ENCODE data around the gene REST. TPM values are rescaled to one million over a fixed set of nuclear protein-coding genes. Genes with fewer than 3 reads are reported as not detected.

REST gene
- polyA plus RNA-seq, 1 of the 3 experiments (the other 2 are of a cell fraction), result 6.0 TPM

DNA sequence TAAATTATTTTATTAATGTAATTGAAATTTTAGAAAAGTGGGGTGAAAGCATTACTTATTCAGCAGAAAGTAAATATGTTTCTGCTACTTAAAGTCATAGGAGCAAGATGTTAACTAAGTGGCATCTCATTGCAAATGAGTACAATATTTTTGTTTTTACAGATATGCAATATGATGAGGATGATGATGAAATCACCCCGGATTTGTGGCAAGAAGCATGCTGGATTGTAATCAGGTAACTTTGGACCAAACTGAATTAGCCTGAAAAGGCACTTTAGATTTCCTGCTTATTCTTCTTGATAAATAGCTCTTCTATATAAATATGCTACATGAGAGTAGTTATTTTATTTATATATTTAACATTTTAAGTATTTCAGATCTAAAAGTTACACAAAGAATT, 78.5 kb downstream of the REST start:
- Histone ChIP-seq H4K20me1 (ENCODE audit: insufficient read depth) (peaks cover 55% of the 10 kb centered on the region), H3K9ac (no peak overlapping the region), H3K27ac (ENCODE audit: low read depth in 2 of 2, low read length in 1 of 2) (peak overlapping the region in 1 of 2 experiments; percentile 67; a peak in 1 of 4 replicates), H2AFZ (ENCODE audit: low read depth) (no peak overlapping the region), H3K79me2 (ENCODE audit: insufficient read depth) (peaks cover 99% of the 10 kb centered on the region), H3K4me2 (no peak overlapping the region), H3K9me2 (no peaks in the 10 kb centered on the region), H3K9me3 (no peaks in the 10 kb centered on the region), H3F3A (replicated peaks; ENCODE audit: insufficient read depth) (peaks cover 30% of the 10 kb centered on the region), H3K27me3 (ENCODE audit: insufficient read depth) (no peaks in the 10 kb centered on the region), H3K36me3 (replicated peaks in 1 of 2; ENCODE audit: control insufficient read depth in 1 of 2, insufficient read depth in 2 of 2, low read length in 1 of 2) (peaks cover 50 to 82% of the 10 kb centered on the region in 2 experiments), H3K4me3 (ENCODE audit: low read depth in 2 of 2, low read length in 1 of 2) (no peak overlapping the region), H3K4me1 (ENCODE audit: control insufficient read depth in 1 of 2, insufficient read depth in 2 of 2, low read depth in 1 of 2, low read length in 1 of 2) (peaks cover 2 to 5% of the 10 kb centered on the region in 2 experiments)
- TF ChIP-seq JUND (IDR thresholded peaks at IDR 0.05), result no peak
- CTCF ChIA-PET, result no interaction called here
- no peak for DNase-seq
- POLR2A ChIA-PET, result no interaction called here
- 49% methylated on average over 1 of the region's 1 CpG for WGBS (ENCODE audit: low lambda C conversion rate)

DNA sequence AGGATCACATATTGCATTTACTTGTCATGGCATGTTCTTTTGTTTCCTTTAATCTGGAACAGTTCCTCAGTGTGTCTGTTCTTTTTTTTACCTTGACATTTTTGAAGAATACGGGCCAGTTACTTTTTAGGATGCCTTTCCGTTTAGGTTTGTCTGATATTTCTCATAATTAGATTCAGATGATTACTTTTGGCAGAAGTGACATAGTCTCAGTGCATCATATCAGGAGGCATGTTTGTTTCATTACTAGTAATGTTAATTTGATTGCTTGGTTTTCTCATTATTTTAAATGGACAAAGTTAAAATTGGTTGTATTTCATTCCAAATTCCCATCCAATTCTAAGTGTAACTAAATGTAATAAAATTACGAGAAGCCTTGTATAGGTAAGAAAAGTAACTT, 79.3 kb downstream of the REST start:
- H3K79me2 ChIP-seq (ENCODE audit: insufficient read depth), result peaks cover 99% of the 10 kb centered on the region
- H3K9me3 ChIP-seq, result no peaks in the 10 kb centered on the region
- TF ChIP-seq USF2 (IDR thresholded peaks at IDR 0.05; ENCODE audit: borderline replicate concordance, low read depth, low read length) (no peak), MEF2A (IDR thresholded peaks at IDR 0.05; ENCODE audit: borderline replicate concordance, low read depth) (no peak), JUND (IDR thresholded peaks at IDR 0.05) (no peak), TCF12 (IDR thresholded peaks at IDR 0.05) (no peak), NFIC (IDR thresholded peaks at IDR 0.05; ENCODE audit: borderline replicate concordance) (no peak), FOSL2 (IDR thresholded peaks at IDR 0.05; ENCODE audit: borderline replicate concordance, low read depth) (no peak), TAF1 (IDR thresholded peaks at IDR 0.05; ENCODE audit: borderline replicate concordance, low read depth, low read length) (no peak), NRF1 (IDR thresholded peaks at IDR 0.05; ENCODE audit: low read depth, low read length) (no peak), RFX5 (IDR thresholded peaks at IDR 0.05; ENCODE audit: low read length) (no peak), EP300 (IDR thresholded peaks at IDR 0.05; ENCODE audit: borderline replicate concordance in 1 of 2, low read depth in 1 of 2, low read length in 1 of 2) (no peak)
- TF ChIP-seq, protein P1, sequence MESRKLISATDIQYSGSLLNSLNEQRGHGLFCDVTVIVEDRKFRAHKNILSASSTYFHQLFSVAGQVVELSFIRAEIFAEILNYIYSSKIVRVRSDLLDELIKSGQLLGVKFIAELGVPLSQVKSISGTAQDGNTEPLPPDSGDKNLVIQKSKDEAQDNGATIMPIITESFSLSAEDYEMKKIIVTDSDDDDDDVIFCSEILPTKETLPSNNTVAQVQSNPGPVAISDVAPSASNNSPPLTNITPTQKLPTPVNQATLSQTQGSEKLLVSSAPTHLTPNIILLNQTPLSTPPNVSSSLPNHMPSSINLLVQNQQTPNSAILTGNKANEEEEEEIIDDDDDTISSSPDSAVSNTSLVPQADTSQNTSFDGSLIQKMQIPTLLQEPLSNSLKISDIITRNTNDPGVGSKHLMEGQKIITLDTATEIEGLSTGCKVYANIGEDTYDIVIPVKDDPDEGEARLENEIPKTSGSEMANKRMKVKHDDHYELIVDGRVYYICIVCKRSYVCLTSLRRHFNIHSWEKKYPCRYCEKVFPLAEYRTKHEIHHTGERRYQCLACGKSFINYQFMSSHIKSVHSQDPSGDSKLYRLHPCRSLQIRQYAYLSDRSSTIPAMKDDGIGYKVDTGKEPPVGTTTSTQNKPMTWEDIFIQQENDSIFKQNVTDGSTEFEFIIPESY (IDR thresholded peaks at IDR 0.05; ENCODE audit: borderline replicate concordance, low read depth), result no peak
- TF ChIP-seq, protein P2, sequence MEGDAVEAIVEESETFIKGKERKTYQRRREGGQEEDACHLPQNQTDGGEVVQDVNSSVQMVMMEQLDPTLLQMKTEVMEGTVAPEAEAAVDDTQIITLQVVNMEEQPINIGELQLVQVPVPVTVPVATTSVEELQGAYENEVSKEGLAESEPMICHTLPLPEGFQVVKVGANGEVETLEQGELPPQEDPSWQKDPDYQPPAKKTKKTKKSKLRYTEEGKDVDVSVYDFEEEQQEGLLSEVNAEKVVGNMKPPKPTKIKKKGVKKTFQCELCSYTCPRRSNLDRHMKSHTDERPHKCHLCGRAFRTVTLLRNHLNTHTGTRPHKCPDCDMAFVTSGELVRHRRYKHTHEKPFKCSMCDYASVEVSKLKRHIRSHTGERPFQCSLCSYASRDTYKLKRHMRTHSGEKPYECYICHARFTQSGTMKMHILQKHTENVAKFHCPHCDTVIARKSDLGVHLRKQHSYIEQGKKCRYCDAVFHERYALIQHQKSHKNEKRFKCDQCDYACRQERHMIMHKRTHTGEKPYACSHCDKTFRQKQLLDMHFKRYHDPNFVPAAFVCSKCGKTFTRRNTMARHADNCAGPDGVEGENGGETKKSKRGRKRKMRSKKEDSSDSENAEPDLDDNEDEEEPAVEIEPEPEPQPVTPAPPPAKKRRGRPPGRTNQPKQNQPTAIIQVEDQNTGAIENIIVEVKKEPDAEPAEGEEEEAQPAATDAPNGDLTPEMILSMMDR (IDR thresholded peaks at IDR 0.05), result no peak
- TF ChIP-seq, protein P3, sequence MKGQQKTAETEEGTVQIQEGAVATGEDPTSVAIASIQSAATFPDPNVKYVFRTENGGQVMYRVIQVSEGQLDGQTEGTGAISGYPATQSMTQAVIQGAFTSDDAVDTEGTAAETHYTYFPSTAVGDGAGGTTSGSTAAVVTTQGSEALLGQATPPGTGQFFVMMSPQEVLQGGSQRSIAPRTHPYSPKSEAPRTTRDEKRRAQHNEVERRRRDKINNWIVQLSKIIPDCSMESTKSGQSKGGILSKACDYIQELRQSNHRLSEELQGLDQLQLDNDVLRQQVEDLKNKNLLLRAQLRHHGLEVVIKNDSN (IDR thresholded peaks at IDR 0.05; ENCODE audit: borderline replicate concordance, low read depth), result no peak
- peaks cover 56 to 88% of the 10 kb centered on the region in 2 experiments for H3K36me3 ChIP-seq (replicated peaks in 1 of 2; ENCODE audit: control insufficient read depth in 1 of 2, insufficient read depth in 2 of 2, low read length in 1 of 2)
- peak overlapping the region in 1 of 2 experiments; percentile 67; a peak in 1 of 4 replicates for H3K27ac ChIP-seq (ENCODE audit: low read depth in 2 of 2, low read length in 1 of 2)
- 80% methylated on average over 3 of the region's 3 CpGs for WGBS (ENCODE audit: low lambda C conversion rate)
- no peak overlapping the region for H2AFZ ChIP-seq (ENCODE audit: low read depth)
- CTCF ChIA-PET, result no interaction called here
- peaks cover 2 to 4% of the 10 kb centered on the region in 2 experiments; a peak in 3 of 4 replicates for H3K4me1 ChIP-seq (ENCODE audit: control insufficient read depth in 1 of 2, insufficient read depth in 2 of 2, low read depth in 1 of 2, low read length in 1 of 2)
- H3K27me3 ChIP-seq (ENCODE audit: insufficient read depth), result no peaks in the 10 kb centered on the region
- POLR2A ChIA-PET, result no interaction called here
- no peak overlapping the region for H3K4me3 ChIP-seq (ENCODE audit: low read depth in 2 of 2, low read length in 1 of 2)
- no peaks in the 10 kb centered on the region for H3K9me2 ChIP-seq
- no peak for DNase-seq
- H3K9ac ChIP-seq, result no peak overlapping the region
- no peak overlapping the region for H3K4me2 ChIP-seq
- H3F3A ChIP-seq (replicated peaks; ENCODE audit: insufficient read depth), result peaks cover 25% of the 10 kb centered on the region
- H4K20me1 ChIP-seq (ENCODE audit: insufficient read depth), result peaks cover 47% of the 10 kb centered on the region
